ENCODE measurements around the gene GREB1L. TPM values are rescaled to one million over a fixed set of nuclear protein-coding genes. Genes with fewer than 3 reads are reported as not detected.

GREB1L gene
- total and polyA plus RNA-seq, 2 donors from 2014 or later: 0.79 TPM; not detected in 1

DNA sequence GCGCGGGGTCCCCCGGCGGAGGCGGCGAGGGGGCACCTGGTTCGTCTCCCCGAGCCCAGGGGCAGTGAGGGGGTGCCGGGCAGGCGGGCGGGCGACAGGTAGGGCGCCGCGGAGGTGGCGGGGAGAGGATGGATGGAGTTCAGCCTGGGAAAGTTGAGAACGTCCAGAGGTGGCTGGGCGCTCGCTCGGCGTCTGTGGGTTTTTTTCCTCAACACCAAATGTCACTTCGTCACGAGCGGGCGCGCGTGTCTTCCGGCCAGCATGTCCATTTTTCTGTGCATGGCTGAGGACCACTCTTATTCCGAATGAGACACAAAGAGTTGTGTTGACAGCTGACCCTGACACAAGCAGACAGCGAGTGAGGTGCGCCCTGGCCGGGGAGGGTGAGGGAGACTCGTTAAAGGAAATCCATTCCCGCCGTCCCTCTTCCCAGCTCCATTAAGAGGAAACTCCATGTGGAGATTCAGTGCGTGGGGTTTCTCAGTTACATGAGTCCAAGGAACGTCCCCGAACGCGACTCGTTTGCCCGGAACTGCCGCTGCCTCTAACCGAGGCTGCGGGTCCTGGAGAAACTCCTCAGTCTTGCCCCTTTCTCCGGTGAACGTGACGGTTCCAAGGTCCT, 859 bp downstream of the GREB1L start:
- H3K36me3 ChIP-seq (ENCODE audit: control insufficient read depth in 2 of 3, insufficient read depth in 3 of 3, low read length in 3 of 3): no peaks in the 10 kb centered on the region
- no peaks in the 10 kb centered on the region for H3K27me3 ChIP-seq (ENCODE audit: control insufficient read depth, insufficient read depth, low read length)
- H3K4me1 ChIP-seq (ENCODE audit: control insufficient read depth in 2 of 3, insufficient read depth in 2 of 3, low read depth in 1 of 3, low read length in 3 of 3): peaks cover 0 to 4% (median 0%) of the 10 kb centered on the region in 3 donors
- H3K9ac ChIP-seq (ENCODE audit: low read length in 3 of 3): peak overlapping the region in 1 of 3 donors; percentile 37
- peak overlapping the region in 2 of 3 donors; percentile 49 to 56 for H3K4me3 ChIP-seq (ENCODE audit: low read length in 3 of 3)
- intact Hi-C loops (cut with DNase I): no loop called here
- DNase-seq: peak in 4 of 5 donors; percentile 45 to 71 (median 52)
- TF ChIP-seq, protein P1, sequence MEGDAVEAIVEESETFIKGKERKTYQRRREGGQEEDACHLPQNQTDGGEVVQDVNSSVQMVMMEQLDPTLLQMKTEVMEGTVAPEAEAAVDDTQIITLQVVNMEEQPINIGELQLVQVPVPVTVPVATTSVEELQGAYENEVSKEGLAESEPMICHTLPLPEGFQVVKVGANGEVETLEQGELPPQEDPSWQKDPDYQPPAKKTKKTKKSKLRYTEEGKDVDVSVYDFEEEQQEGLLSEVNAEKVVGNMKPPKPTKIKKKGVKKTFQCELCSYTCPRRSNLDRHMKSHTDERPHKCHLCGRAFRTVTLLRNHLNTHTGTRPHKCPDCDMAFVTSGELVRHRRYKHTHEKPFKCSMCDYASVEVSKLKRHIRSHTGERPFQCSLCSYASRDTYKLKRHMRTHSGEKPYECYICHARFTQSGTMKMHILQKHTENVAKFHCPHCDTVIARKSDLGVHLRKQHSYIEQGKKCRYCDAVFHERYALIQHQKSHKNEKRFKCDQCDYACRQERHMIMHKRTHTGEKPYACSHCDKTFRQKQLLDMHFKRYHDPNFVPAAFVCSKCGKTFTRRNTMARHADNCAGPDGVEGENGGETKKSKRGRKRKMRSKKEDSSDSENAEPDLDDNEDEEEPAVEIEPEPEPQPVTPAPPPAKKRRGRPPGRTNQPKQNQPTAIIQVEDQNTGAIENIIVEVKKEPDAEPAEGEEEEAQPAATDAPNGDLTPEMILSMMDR (IDR thresholded peaks at IDR 0.05; ENCODE audit: borderline replicate concordance, extremely low read depth, insufficient read depth): no peak
- FAIRE-seq: no peak
- H3K9me3 ChIP-seq (ENCODE audit: control insufficient read depth in 2 of 3, insufficient read depth in 1 of 3, low read length in 3 of 3): no peaks in the 10 kb centered on the region
- no peak overlapping the region for H3K27ac ChIP-seq (ENCODE audit: low read depth in 2 of 2, low read length in 2 of 2)

DNA sequence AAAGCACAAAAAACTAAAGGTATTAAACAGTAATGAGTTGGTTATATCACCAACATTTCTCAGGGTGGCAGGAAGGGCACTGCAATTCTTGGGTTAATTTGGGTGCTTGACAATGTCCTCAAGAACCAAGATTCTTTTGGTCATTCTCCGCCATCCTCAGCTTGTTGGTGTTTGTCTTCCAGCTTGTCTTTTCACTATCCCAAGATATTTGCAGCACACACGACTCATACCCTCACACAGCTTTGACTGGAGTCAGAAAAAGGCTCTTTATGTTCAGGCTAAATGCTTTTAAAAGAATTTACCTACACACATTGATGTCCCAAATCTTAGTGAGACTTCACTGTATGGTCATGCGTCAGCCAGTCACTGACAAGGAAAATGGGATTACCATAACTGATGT, 12.5 kb downstream of the GREB1L start:
- Histone ChIP-seq H3K9ac (ENCODE audit: low read length in 3 of 3) (no peak overlapping the region), H3K9me3 (ENCODE audit: control insufficient read depth in 2 of 3, insufficient read depth in 1 of 3, low read length in 3 of 3) (no peaks in the 10 kb centered on the region), H3K4me3 (ENCODE audit: low read length in 3 of 3) (no peak overlapping the region), H3K4me1 (ENCODE audit: control insufficient read depth in 2 of 3, insufficient read depth in 2 of 3, low read depth in 1 of 3, low read length in 3 of 3) (no peaks in the 10 kb centered on the region), H3K27ac (ENCODE audit: low read depth in 2 of 2, low read length in 2 of 2) (no peak overlapping the region), H3K27me3 (ENCODE audit: control insufficient read depth, insufficient read depth, low read length) (no peaks in the 10 kb centered on the region), H3K36me3 (ENCODE audit: control insufficient read depth in 2 of 3, insufficient read depth in 3 of 3, low read length in 3 of 3) (no peaks in the 10 kb centered on the region)
- FAIRE-seq (no peak), DNase-seq (no peak)
- TF ChIP-seq, protein P1 (IDR thresholded peaks at IDR 0.05; ENCODE audit: borderline replicate concordance, extremely low read depth, insufficient read depth): no peak
- intact Hi-C loops (cut with DNase I): no loop called here

DNA sequence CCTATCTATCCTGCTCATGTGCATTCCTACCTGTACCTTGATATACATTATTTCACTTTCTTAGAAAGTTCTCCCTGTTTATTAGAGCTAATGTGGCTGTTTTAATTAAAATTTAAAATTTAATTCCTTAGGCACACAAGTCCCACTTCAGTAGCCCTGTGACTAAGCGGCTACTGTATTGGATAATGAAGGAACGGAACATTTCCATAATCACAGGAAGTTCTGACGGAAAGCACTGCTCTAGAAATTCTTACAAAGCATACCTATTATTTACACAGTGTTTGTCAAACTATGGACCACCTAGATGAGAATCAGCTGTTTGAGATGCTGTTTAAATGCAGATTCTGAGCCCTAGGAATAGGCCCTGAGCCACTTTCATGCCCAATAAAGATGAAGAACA, 13.2 kb downstream of the GREB1L start:
- FAIRE-seq (no peak), DNase-seq (no peak)
- H3K36me3 ChIP-seq (ENCODE audit: control insufficient read depth in 2 of 3, insufficient read depth in 3 of 3, low read length in 3 of 3): no peaks in the 10 kb centered on the region
- H3K4me1 ChIP-seq (ENCODE audit: control insufficient read depth in 2 of 3, insufficient read depth in 2 of 3, low read depth in 1 of 3, low read length in 3 of 3): no peaks in the 10 kb centered on the region
- no peaks in the 10 kb centered on the region for H3K9me3 ChIP-seq (ENCODE audit: control insufficient read depth in 2 of 3, insufficient read depth in 1 of 3, low read length in 3 of 3)
- H3K4me3 ChIP-seq (ENCODE audit: low read length in 3 of 3): no peak overlapping the region
- no peak overlapping the region for H3K9ac ChIP-seq (ENCODE audit: low read length in 3 of 3)
- H3K27ac ChIP-seq (ENCODE audit: low read depth in 2 of 2, low read length in 2 of 2): no peak overlapping the region
- intact Hi-C loops (cut with DNase I): no loop called here
- TF ChIP-seq, protein P1 (IDR thresholded peaks at IDR 0.05; ENCODE audit: borderline replicate concordance, extremely low read depth, insufficient read depth): no peak
- no peaks in the 10 kb centered on the region for H3K27me3 ChIP-seq (ENCODE audit: control insufficient read depth, insufficient read depth, low read length)

DNA sequence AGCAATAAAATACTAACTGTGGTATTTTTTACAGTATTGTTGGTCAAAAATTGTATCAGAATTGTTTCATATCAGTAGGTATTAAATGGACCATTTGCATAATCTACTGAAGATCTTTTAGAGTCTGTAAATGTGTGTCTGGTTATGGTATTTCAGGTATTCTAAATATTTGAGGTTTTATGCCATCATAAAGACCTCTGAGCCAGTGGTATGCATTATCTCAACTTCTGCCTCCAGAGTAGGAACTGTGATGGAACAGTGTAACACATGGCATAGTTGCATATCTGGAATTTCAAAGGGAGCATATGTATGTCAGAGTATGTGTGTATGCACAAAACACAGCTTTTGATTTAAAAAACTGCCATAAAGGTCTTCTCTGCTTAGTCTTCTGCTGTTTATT, 15.4 kb downstream of the GREB1L start:
- Histone ChIP-seq H3K4me1 (ENCODE audit: control insufficient read depth in 2 of 3, insufficient read depth in 2 of 3, low read depth in 1 of 3, low read length in 3 of 3) (no peaks in the 10 kb centered on the region), H3K9ac (ENCODE audit: low read length in 3 of 3) (no peak overlapping the region), H3K9me3 (ENCODE audit: control insufficient read depth in 2 of 3, insufficient read depth in 1 of 3, low read length in 3 of 3) (no peaks in the 10 kb centered on the region), H3K36me3 (ENCODE audit: control insufficient read depth in 2 of 3, insufficient read depth in 3 of 3, low read length in 3 of 3) (no peaks in the 10 kb centered on the region), H3K27me3 (ENCODE audit: control insufficient read depth, insufficient read depth, low read length) (no peaks in the 10 kb centered on the region), H3K27ac (ENCODE audit: low read depth in 2 of 2, low read length in 2 of 2) (no peak overlapping the region), H3K4me3 (ENCODE audit: low read length in 3 of 3) (no peak overlapping the region)
- intact Hi-C loops (cut with DNase I): no loop called here
- FAIRE-seq: no peak
- TF ChIP-seq, protein P1 (IDR thresholded peaks at IDR 0.05; ENCODE audit: borderline replicate concordance, extremely low read depth, insufficient read depth): no peak
- DNase-seq: no peak
